IMR-90 (cell line): ENCODE results near the gene FGGY. TPM values are rescaled to one million over a fixed set of nuclear protein-coding genes. Genes with fewer than 3 reads are reported as not detected.

Source experiments
- ATAC-seq: fragments of 200-7000 bp; cut with Tn5 transposase; 2 replicates; pipeline ENCODE4 v1.9.1; 2020; ENCODE audit warnings: low read depth, mild to moderate bottlenecking, moderate library complexity
- BruUV-seq: library from RNA; stranded (reverse); fragments of 400-500 nt; replicated peaks from 2 replicates; lab custom pipeline; 2021; lab: Mats Ljungman, UMichigan
- CTCF ChIA-PET: fragments of 300-600 bp; formaldehyde crosslinking; extraction: SDS; loops from one replicate; lab custom pipeline; 2021; ENCODE audit warnings: antibody characterized with exemption; lab: Yijun Ruan, JAX
- POLR2A ChIA-PET: fragments of 300-600 bp; sonication (Branson Sonifier 250); formaldehyde crosslinking; loops from one replicate; lab custom pipeline; 2022; ENCODE audit warnings: antibody characterized with exemption; ENCODE audit not compliant: unreplicated experiment; lab: Charles Lee
- DNase-seq: peaks from one replicate; pipeline ENCODE4 v3.0.0; 2013
- H2AFZ ChIP-seq: replicated peaks from 2 replicates; pipeline ENCODE3; 2013; ENCODE audit warnings: low read length, mild to moderate bottlenecking; ENCODE audit not compliant: poor library complexity
- H2AK5ac ChIP-seq: 2 replicates; pipeline ENCODE4 v1.6.1; 2013; ENCODE audit warnings: low read depth, low read length, inconsistent platforms
- H2AK9ac ChIP-seq: replicated peaks from 2 replicates; pipeline ENCODE3; 2013; ENCODE audit warnings: mild to moderate bottlenecking, low read depth, low read length, moderate library complexity; ENCODE audit not compliant: poor library complexity
- H2BK120ac ChIP-seq: 2 replicates; pipeline ENCODE4 v1.6.1; 2013; ENCODE audit warnings: low read depth, low read length, inconsistent platforms
- H2BK15ac ChIP-seq: 3 replicates; pipeline ENCODE4 v1.6.1; 2013; ENCODE audit warnings: low read depth, low read length, inconsistent platforms
- H2BK20ac ChIP-seq: 2 replicates; pipeline ENCODE4 v1.6.1; 2013; ENCODE audit warnings: low read depth, mild to moderate bottlenecking, inconsistent platforms, low read length, moderate library complexity
- H2BK5ac ChIP-seq: 2 replicates; pipeline ENCODE4 v1.6.1; 2013; ENCODE audit warnings: mild to moderate bottlenecking, low read depth, low read length, inconsistent platforms; ENCODE audit not compliant: poor library complexity, severe bottlenecking
- H3K14ac ChIP-seq: replicated peaks from 2 replicates; pipeline ENCODE4 v1.6.1; 2013; ENCODE audit warnings: low read depth, low read length, inconsistent platforms
- H3K18ac ChIP-seq: 2 replicates; pipeline ENCODE4 v1.6.1; 2013; ENCODE audit warnings: low read depth, low read length, control low read depth
- H3K23ac ChIP-seq: 2 replicates; pipeline ENCODE4 v1.6.1; 2013; ENCODE audit warnings: low read depth, low read length, inconsistent platforms
- H3K27ac ChIP-seq: 2 replicates; pipeline ENCODE4 v1.5.1; 2013; ENCODE audit warnings: mild to moderate bottlenecking, control low read depth, low read length; ENCODE audit not compliant: insufficient read depth
- H3K27me3 ChIP-seq: 2 replicates; pipeline ENCODE4 v1.6.1; 2013; ENCODE audit warnings: low read length; ENCODE audit not compliant: control insufficient read depth, insufficient read depth
- H3K36me3 ChIP-seq: 2 replicates; pipeline ENCODE4 v1.6.1; 2013; ENCODE audit warnings: low read length, mixed read lengths; ENCODE audit not compliant: control insufficient read depth, insufficient read depth
- H3K4ac ChIP-seq: 2 replicates; pipeline ENCODE4 v1.6.1; 2013; ENCODE audit warnings: low read depth, low read length, inconsistent platforms
- H3K4me1 ChIP-seq: 2 replicates; pipeline ENCODE4 v1.6.1; 2013; ENCODE audit warnings: low read length, mixed read lengths; ENCODE audit not compliant: control insufficient read depth, insufficient read depth
- H3K4me2 ChIP-seq: 2 replicates; pipeline ENCODE4 v1.6.1; 2013; ENCODE audit warnings: low read depth, mild to moderate bottlenecking, control low read depth, low read length, moderate library complexity
- H3K4me3 ChIP-seq: 2 replicates; pipeline ENCODE4 v1.5.1; 2013; ENCODE audit warnings: low read depth, mild to moderate bottlenecking, control low read depth, low read length, moderate library complexity; ENCODE audit not compliant: insufficient read depth
- H3K56ac ChIP-seq: 2 replicates; pipeline ENCODE4 v1.6.1; 2013; ENCODE audit warnings: low read length, inconsistent platforms; ENCODE audit not compliant: insufficient read depth; ENCODE audit errors: extremely low read depth
- H3K79me1 ChIP-seq, 2 experiments: 2 replicates each; pipeline ENCODE4 v1.6.1; 2013; ENCODE audit warnings: low read length in 2 of 2, inconsistent platforms in 1 of 2, low read depth in 1 of 2
- H3K9ac ChIP-seq: 2 replicates; pipeline ENCODE4 v1.6.1; 2013; ENCODE audit warnings: low read depth, low read length, control low read depth
- H3K9me1 ChIP-seq: 2 replicates; pipeline ENCODE4 v1.6.1; 2013; ENCODE audit warnings: low read length, inconsistent platforms; ENCODE audit not compliant: insufficient read depth
- H3K9me3 ChIP-seq: 2 replicates; pipeline ENCODE4 v1.6.1; 2013; ENCODE audit warnings: low read length; ENCODE audit not compliant: control insufficient read depth, insufficient read depth
- H4K20me1 ChIP-seq: 2 replicates; pipeline ENCODE4 v1.6.1; 2013; ENCODE audit warnings: low read length, inconsistent platforms; ENCODE audit not compliant: insufficient read depth
- H4K5ac ChIP-seq: 2 replicates; pipeline ENCODE4 v1.6.1; 2013; ENCODE audit warnings: mild to moderate bottlenecking, low read depth, low read length, control low read depth
- H4K8ac ChIP-seq, 2 experiments: 2 replicates each; pipeline ENCODE4 v1.6.1; 2013; ENCODE audit warnings: low read depth in 2 of 2, low read length in 2 of 2, control low read depth in 1 of 2, inconsistent platforms in 1 of 2
- H4K91ac ChIP-seq: 2 replicates; pipeline ENCODE4 v1.6.1; 2013; ENCODE audit warnings: low read depth, low read length, inconsistent platforms; ENCODE audit not compliant: insufficient read depth
- CEBPB ChIP-seq: IDR thresholded peaks from 2 replicates; pipeline ENCODE4 v1.6.1; 2012; ENCODE audit warnings: low read depth, low read length, improper control_type of control experiment
- CTCF ChIP-seq: conservative IDR thresholded peaks from 2 replicates; pipeline ENCODE4 v1.5.1; 2012; ENCODE audit warnings: mild to moderate bottlenecking, low read depth, low read length, improper control_type of control experiment
- RAD21 ChIP-seq: IDR thresholded peaks from 2 replicates; pipeline ENCODE4 v1.6.1; 2012; ENCODE audit warnings: low read length, improper control_type of control experiment
- WGBS, 2 experiments: methylation state at CpG; one replicate each; pipeline versions ENCODE4 v1.1.5 to v1.1.7; 2013; ENCODE audit warnings: missing lambda C conversion rate in 2 of 2; ENCODE audit not compliant: insufficient read length in 1 of 2; ENCODE audit errors: extremely low coverage in 2 of 2; 5-methylcytosine and 5-hydroxymethylcytosine counted together
- dilution Hi-C: fragments of 300-500 bp; cut with HindIII; formaldehyde crosslinking; loops from one replicate; pipeline ENCODE4 v1.14.3; 2018; ENCODE audit warnings: low sequenced_read_pairs; ENCODE audit not compliant: unreplicated experiment
- in situ Hi-C: fragments of 300-500 bp; cut with MboI; formaldehyde crosslinking; loops from 3 replicates; pipeline ENCODE4 v1.14.3; 2019; ENCODE audit warnings: low sequenced_read_pairs, inconsistent platforms, mixed read lengths
- intact Hi-C: fragments of 100-400 bp; cut with micrococcal nuclease; formaldehyde crosslinking; loops from 2 replicates; pipeline ENCODE4 v1.10.0; 2022
- polyA plus RNA-seq, 3 experiments: library from polyadenylated mRNA; depleted of rRNA; stranded (reverse); fragments of >200 nt; gene quantifications; 2 replicates each; pipeline ENCODE4 v1.2.3, GENCODE V29; 2012; ENCODE audit warnings: low replicate concordance in 1 of 3
- total RNA-seq: library from RNA; depleted of rRNA; stranded (reverse); fragments of >200 nt; gene quantifications from 2 replicates; pipeline ENCODE4 v1.2.3, GENCODE V29; 2012

The FGGY gene
- total and polyA plus RNA-seq, 2 of the 4 experiments (the other 2 are of a cell fraction) = 5.6 to 14.0 TPM

- H2AK5ac ChIP-seq = no peak overlapping the region
- dilution Hi-C loops = no loop called here
- no TSS peak for BruUV-seq
- no peak overlapping the region for H3K9ac ChIP-seq
- H3K9me1 ChIP-seq = peaks cover 4% of the 10 kb centered on the region; the same call in 1 of the 2 replicates
- no peak overlapping the region for H2AFZ ChIP-seq
- H2AK9ac ChIP-seq = no peak overlapping the region
- H3K27ac ChIP-seq = no peak overlapping the region
- DNase-seq (no peak), ATAC-seq (no peak)
- no peak overlapping the region for H4K8ac ChIP-seq
- H2BK20ac ChIP-seq = no peak overlapping the region
- H3K23ac ChIP-seq = no peak overlapping the region
- in situ Hi-C loops = no loop called here
- H3K4me1 ChIP-seq = peaks cover 2% of the 10 kb centered on the region; the same call in 1 of the 2 replicates
- no peak overlapping the region for H3K56ac ChIP-seq
- no CpG with 5 or more reads among the region's 2 CpGs for WGBS, 2 experiments
- CTCF ChIA-PET = no interaction called here
- no peaks in the 10 kb centered on the region for H4K20me1 ChIP-seq
- H2BK15ac ChIP-seq = no peak overlapping the region
- no peak for TF ChIP-seq CEBPB
- no peak for TF ChIP-seq RAD21
- TF ChIP-seq CTCF = no peak
- H3K4me2 ChIP-seq = no peak overlapping the region
- H3K4ac ChIP-seq = no peak overlapping the region
- H3K18ac ChIP-seq = no peak overlapping the region
- H2BK120ac ChIP-seq = no peak overlapping the region
- H3K27me3 ChIP-seq = no peaks in the 10 kb centered on the region
- no peaks in the 10 kb centered on the region for H3K79me1 ChIP-seq
- no peak overlapping the region for H3K4me3 ChIP-seq
- H4K5ac ChIP-seq = no peak overlapping the region
- no peaks in the 10 kb centered on the region for H3K9me3 ChIP-seq
- H3K14ac ChIP-seq = no peak overlapping the region; the same call in 1 of the 2 replicates
- H2BK5ac ChIP-seq = no peak overlapping the region
- no peak overlapping the region for H4K91ac ChIP-seq
- no peaks in the 10 kb centered on the region for H3K36me3 ChIP-seq
- intact Hi-C loops = no loop called here
- POLR2A ChIA-PET = no interaction called here
Observed at GRCh38 chr1:59640851-59641250, 344.0 kb downstream of the FGGY start.
